GM21526 (cell line): ENCODE results near the gene IRAK2.
"Not testable (repeated sequence)": the region's sequence is repeated elsewhere in the genome, so short reads cannot be mapped to it uniquely, and the experiment has no call there.

Experiments
- ATAC-seq: cut with Tn5 transposase; IDR thresholded peaks from one replicate; pipeline ENCODE4 v1.9.1; 2021; ENCODE audit warnings: moderate library complexity; ENCODE audit not compliant: unreplicated experiment, low FRiP score

The IRAK2 gene

GRCh38 chr3:10157031-10157430 lies 7.7 kb upstream of the IRAK2 start:
- no peak for ATAC-seq

- ATAC-seq = not testable (repeated sequence)
These were observed 6.2 kb upstream of the IRAK2 start for GRCh38 chr3:10158555-10158954.

- no peak for ATAC-seq
These were observed 4.4 kb upstream of the IRAK2 start for GRCh38 chr3:10160346-10160745.

- no peak for ATAC-seq
These were observed 3.8 kb upstream of the IRAK2 start for GRCh38 chr3:10160925-10161324.

GRCh38 chr3:10162185-10162584 lies 2.5 kb upstream of the IRAK2 start:
- ATAC-seq = no peak

GRCh38 chr3:10164201-10164545 lies 546 bp upstream of the IRAK2 start:
- ATAC-seq = not testable (repeated sequence)

GRCh38 chr3:10166213-10166604 lies 1.5 kb downstream of the IRAK2 start:
- no peak for ATAC-seq

GRCh38 chr3:10169000-10169496 lies 4.3 kb downstream of the IRAK2 start:
- ATAC-seq = no peak

- ATAC-seq = no peak
These were observed 6.3 kb downstream of the IRAK2 start for GRCh38 chr3:10170915-10171478.

- no peak for ATAC-seq
These were observed 8.6 kb downstream of the IRAK2 start for GRCh38 chr3:10173095-10173925.

- ATAC-seq = no peak
These were observed 9.3 kb downstream of the IRAK2 start for GRCh38 chr3:10173926-10174435.

GRCh38 chr3:10175334-10175733 lies 10.6 kb downstream of the IRAK2 start:
- not testable (repeated sequence) for ATAC-seq

- not testable (repeated sequence) for ATAC-seq
These were observed 11.4 kb downstream of the IRAK2 start for GRCh38 chr3:10176150-10176549.

- no peak for ATAC-seq
These were observed 13.0 kb downstream of the IRAK2 start for GRCh38 chr3:10177737-10178136.

- no peak for ATAC-seq
These were observed 14.2 kb downstream of the IRAK2 start for GRCh38 chr3:10178892-10179291.

GRCh38 chr3:10180289-10180688 lies 15.6 kb downstream of the IRAK2 start:
- ATAC-seq = no peak

- no peak for ATAC-seq
These were observed 16.1 kb downstream of the IRAK2 start for GRCh38 chr3:10180738-10181295.

- ATAC-seq = no peak
These were observed 18.2 kb downstream of the IRAK2 start for GRCh38 chr3:10182950-10183349.

GRCh38 chr3:10184250-10184649 lies 19.5 kb downstream of the IRAK2 start:
- ATAC-seq = no peak

GRCh38 chr3:10185804-10186762 lies 21.4 kb downstream of the IRAK2 start:
- no peak for ATAC-seq
